Glomerular visceral epithelial cell (primary cell): ENCODE results near the gene STK35.
"Not testable (repeated sequence)": the region's sequence is repeated elsewhere in the genome, so short reads cannot be mapped to it uniquely, and the experiment has no call there.

Experiments used
- DNase-seq: peaks from one replicate; pipeline ENCODE4 v3.0.0-alpha.2; 2016; ENCODE audit errors: extremely low spot score

STK35 gene

DNA sequence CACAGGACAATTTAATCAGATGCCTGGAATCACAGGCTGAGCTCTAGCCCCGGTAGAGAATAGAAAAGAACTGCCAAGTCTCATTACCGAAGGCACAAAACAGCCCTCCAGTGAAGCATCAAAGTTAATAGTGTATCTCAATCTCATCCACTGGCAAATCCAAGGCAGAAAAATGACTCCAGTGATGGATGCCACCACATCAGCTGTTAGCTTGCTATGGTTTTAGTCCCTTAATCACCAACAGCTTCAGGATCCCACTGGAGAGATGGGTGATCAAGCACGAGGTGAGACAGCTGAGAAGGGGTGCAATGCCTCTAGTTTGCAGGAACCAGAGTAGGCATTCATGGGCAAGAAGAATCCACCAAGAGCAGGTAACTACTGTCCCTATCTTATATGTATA is 81.8 kb downstream of the STK35 start:
- DNase-seq = no peak

DNA sequence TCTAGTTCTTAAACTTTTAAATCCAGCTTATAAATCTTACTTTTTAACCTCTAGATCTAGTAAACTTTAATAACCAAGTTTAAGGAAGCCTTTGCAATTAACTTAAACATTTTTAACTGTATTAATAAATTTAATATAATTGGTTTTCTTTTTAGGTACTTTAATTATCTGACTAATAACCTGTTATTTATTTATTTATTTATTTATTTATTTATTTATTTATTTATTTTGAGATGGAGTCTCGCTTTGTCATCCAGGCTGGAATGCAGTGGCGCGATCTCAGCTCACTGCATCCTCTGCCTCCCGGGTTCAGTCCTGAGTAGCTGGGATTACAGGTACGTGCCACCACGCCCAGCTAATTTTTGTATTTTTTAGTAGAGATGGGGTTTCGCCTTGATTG is 83.3 kb downstream of the STK35 start:
- not testable (repeated sequence) for DNase-seq

DNA sequence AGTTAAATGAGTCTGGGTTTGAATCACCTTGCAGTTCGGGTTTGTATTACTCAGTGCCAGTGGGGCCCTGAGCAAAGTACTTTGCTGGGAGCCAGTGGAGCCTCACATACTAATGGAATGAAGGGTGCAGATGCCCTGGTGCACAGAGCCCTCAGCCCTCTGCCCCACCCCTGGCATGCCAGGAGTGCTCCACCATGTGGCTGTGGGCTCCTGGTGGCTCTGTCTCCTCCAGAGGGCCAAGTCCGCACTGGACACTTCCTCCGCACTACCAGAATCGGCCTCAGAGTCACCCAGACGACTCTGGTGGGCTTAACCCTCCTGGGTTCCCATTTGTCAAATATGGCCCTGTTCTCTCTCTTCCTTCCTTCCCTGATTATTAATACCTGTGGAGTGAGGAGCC is 94.0 kb downstream of the STK35 start:
- no peak for DNase-seq

DNA sequence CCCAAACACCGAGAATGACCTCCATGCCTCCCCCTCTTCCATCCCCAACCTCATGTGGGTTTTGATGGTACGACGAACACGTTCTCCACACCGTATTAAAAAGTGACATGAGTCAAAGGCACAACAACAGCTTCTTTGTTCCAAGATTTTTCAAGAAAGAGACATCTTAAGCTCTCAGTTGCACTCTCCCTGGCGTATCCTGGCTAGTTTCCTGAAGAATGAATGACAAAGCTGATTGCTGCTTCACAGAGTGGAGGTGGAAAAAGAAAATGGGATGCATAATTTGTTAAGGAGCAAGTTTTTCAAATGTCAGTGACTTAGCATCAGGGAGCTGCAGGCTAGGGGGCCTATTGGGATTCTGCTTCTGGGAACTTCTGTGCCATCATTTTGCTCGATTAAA is 95.5 kb downstream of the STK35 start:
- no peak for DNase-seq
